Measurements from ENCODE around the gene ANGPTL1.

Gene ANGPTL1

GRCh38 chr1:178846306-178846705 is 24.6 kb downstream of the ANGPTL1 start:
- Mint-ChIP-seq H3K36me3 (ENCODE audit: low read depth) (no peaks in the 10 kb centered on the region), H3K27me3 (no peaks in the 10 kb centered on the region), H3K4me3 (no peak overlapping the region), H3K4me1 (ENCODE audit: low read depth) (no peaks in the 10 kb centered on the region), H3K9me3 (no peaks in the 10 kb centered on the region), H3K27ac (no peak overlapping the region)
- DNase-seq: no peak

GRCh38 chr1:178844436-178844835 is 26.4 kb downstream of the ANGPTL1 start:
- no peak overlapping the region for H3K4me3 Mint-ChIP-seq
- H3K27ac Mint-ChIP-seq: no peak overlapping the region
- no peaks in the 10 kb centered on the region for H3K9me3 Mint-ChIP-seq
- H3K27me3 Mint-ChIP-seq: no peaks in the 10 kb centered on the region
- no peaks in the 10 kb centered on the region for H3K4me1 Mint-ChIP-seq (ENCODE audit: low read depth)
- DNase-seq: no peak
- H3K36me3 Mint-ChIP-seq (ENCODE audit: low read depth): no peaks in the 10 kb centered on the region

GRCh38 chr1:178825167-178825566 is 45.7 kb downstream of the ANGPTL1 start:
- H3K36me3 Mint-ChIP-seq (ENCODE audit: low read depth): peaks cover 16% of the 10 kb centered on the region

GRCh38 chr1:178821134-178821866 is 49.6 kb downstream of the ANGPTL1 start:
- no peak overlapping the region for H3K4me3 Mint-ChIP-seq
- H3K27me3 Mint-ChIP-seq: no peaks in the 10 kb centered on the region
- peaks cover 14% of the 10 kb centered on the region for H3K36me3 Mint-ChIP-seq (ENCODE audit: low read depth)
- no peaks in the 10 kb centered on the region for H3K9me3 Mint-ChIP-seq
- H3K4me1 Mint-ChIP-seq (ENCODE audit: low read depth): peaks cover 18% of the 10 kb centered on the region
- H3K27ac Mint-ChIP-seq: peak overlapping the region; percentile 77
- no peak for DNase-seq

More at GRCh38 chr1:178825167-178825566, 45.7 kb downstream of the ANGPTL1 start:
- H3K4me1 Mint-ChIP-seq (ENCODE audit: low read depth): peaks cover 18% of the 10 kb centered on the region
- H3K27me3 Mint-ChIP-seq: no peaks in the 10 kb centered on the region
- no peak overlapping the region for H3K27ac Mint-ChIP-seq
- H3K9me3 Mint-ChIP-seq: no peaks in the 10 kb centered on the region
- DNase-seq: no peak
- H3K4me3 Mint-ChIP-seq: no peak overlapping the region

- H3K27me3 Mint-ChIP-seq: no peaks in the 10 kb centered on the region
- peaks cover 10% of the 10 kb centered on the region for H3K4me1 Mint-ChIP-seq (ENCODE audit: low read depth)
- no peak overlapping the region for H3K27ac Mint-ChIP-seq
- H3K4me3 Mint-ChIP-seq: no peak overlapping the region
- DNase-seq: no peak
- H3K36me3 Mint-ChIP-seq (ENCODE audit: low read depth): peaks cover 22% of the 10 kb centered on the region
- no peaks in the 10 kb centered on the region for H3K9me3 Mint-ChIP-seq
Measured at GRCh38 chr1:178819123-178819522, 51.8 kb downstream of the ANGPTL1 start.

- peaks cover 23% of the 10 kb centered on the region for H3K36me3 Mint-ChIP-seq (ENCODE audit: low read depth)
- H3K27me3 Mint-ChIP-seq: no peaks in the 10 kb centered on the region
- no peak for DNase-seq
- H3K27ac Mint-ChIP-seq: no peak overlapping the region
- no peak overlapping the region for H3K4me3 Mint-ChIP-seq
- peaks cover 10% of the 10 kb centered on the region for H3K4me1 Mint-ChIP-seq (ENCODE audit: low read depth)
- no peaks in the 10 kb centered on the region for H3K9me3 Mint-ChIP-seq
Measured at GRCh38 chr1:178818416-178818815, 52.5 kb downstream of the ANGPTL1 start.

- Mint-ChIP-seq H3K4me3 (no peak overlapping the region), H3K27me3 (no peaks in the 10 kb centered on the region), H3K9me3 (no peaks in the 10 kb centered on the region)
Measured at GRCh38 chr1:178810585-178810984, 60.3 kb downstream of the ANGPTL1 start.

GRCh38 chr1:178808529-178808928 is 62.3 kb downstream of the ANGPTL1 start:
- H3K27ac Mint-ChIP-seq: no peak overlapping the region
- H3K9me3 Mint-ChIP-seq: peaks cover 4% of the 10 kb centered on the region
- H3K4me3 Mint-ChIP-seq: no peak overlapping the region
- no peaks in the 10 kb centered on the region for H3K4me1 Mint-ChIP-seq (ENCODE audit: low read depth)
- H3K36me3 Mint-ChIP-seq (ENCODE audit: low read depth): peaks cover 7% of the 10 kb centered on the region
- no peak for DNase-seq
- H3K27me3 Mint-ChIP-seq: no peaks in the 10 kb centered on the region

More at GRCh38 chr1:178810585-178810984, 60.3 kb downstream of the ANGPTL1 start:
- Mint-ChIP-seq H3K27ac (no peak overlapping the region), H3K36me3 (ENCODE audit: low read depth) (peaks cover 18% of the 10 kb centered on the region), H3K4me1 (ENCODE audit: low read depth) (no peaks in the 10 kb centered on the region)
- no peak for DNase-seq

- no peaks in the 10 kb centered on the region for H3K4me1 Mint-ChIP-seq (ENCODE audit: low read depth)
- H3K27me3 Mint-ChIP-seq: no peaks in the 10 kb centered on the region
- DNase-seq: no peak
- peaks cover 4% of the 10 kb centered on the region for H3K36me3 Mint-ChIP-seq (ENCODE audit: low read depth)
- peaks cover 4% of the 10 kb centered on the region for H3K9me3 Mint-ChIP-seq
- no peak overlapping the region for H3K4me3 Mint-ChIP-seq
- no peak overlapping the region for H3K27ac Mint-ChIP-seq
Measured at GRCh38 chr1:178806665-178807300, 64.1 kb downstream of the ANGPTL1 start.

- Mint-ChIP-seq H3K27me3 (no peaks in the 10 kb centered on the region), H3K4me3 (no peak overlapping the region), H3K4me1 (ENCODE audit: low read depth) (no peaks in the 10 kb centered on the region), H3K27ac (no peak overlapping the region), H3K9me3 (peaks cover 8% of the 10 kb centered on the region), H3K36me3 (ENCODE audit: low read depth) (peaks cover 13% of the 10 kb centered on the region)
- no peak for DNase-seq
Measured at GRCh38 chr1:178802873-178803272, 68.0 kb downstream of the ANGPTL1 start.
